OCI-LY3 (cell line): ENCODE results near the gene MAX.

Experiments used
- H2AFZ ChIP-seq: fragments of 200-600, 300-600 bp; shearing (Covaris generic); 2 replicates; pipeline ENCODE4 v1.6.0; 2014; ENCODE audit warnings: antibody characterized with exemption, low read depth, low read length
- H3K27ac ChIP-seq: fragments of 200-600, 300-600 bp; sonication (generic); 2 replicates; pipeline ENCODE4 v1.5.1; 2014; ENCODE audit warnings: mild to moderate bottlenecking, low read length, moderate library complexity, mixed read lengths
- H3K27me3 ChIP-seq: fragments of 200-600, 300-600 bp; sonication (generic); 2 replicates; pipeline ENCODE4 v1.6.1; 2014; ENCODE audit warnings: low read depth, low read length, mixed read lengths
- H3K36me3 ChIP-seq: fragments of 200-600, 300-600 bp; sonication (generic); replicated peaks from 2 replicates; pipeline ENCODE3; 2014; ENCODE audit warnings: low read depth, low read length, mixed read lengths
- H3K4me1 ChIP-seq: fragments of 300-600, 200-600 bp; sonication (generic); 2 replicates; pipeline ENCODE4 v1.6.1; 2014; ENCODE audit warnings: low read length, mixed read lengths
- H3K4me2 ChIP-seq: fragments of 200-600, 300-600 bp; sonication (generic); 2 replicates; pipeline ENCODE4 v1.6.1; 2014; ENCODE audit warnings: low read length, mixed read lengths
- H3K4me3 ChIP-seq: fragments of 300-600, 200-600 bp; sonication (generic); 2 replicates; pipeline ENCODE4 v1.5.1; 2014; ENCODE audit warnings: antibody characterized with exemption, mild to moderate bottlenecking, low read length, moderate library complexity
- H3K79me2 ChIP-seq: fragments of 300-600, 200-600 bp; shearing (Covaris generic); 2 replicates; pipeline ENCODE4 v1.6.1; 2014; ENCODE audit warnings: mild to moderate bottlenecking, low read length, mixed read lengths
- H3K9ac ChIP-seq: fragments of 300-600, 200-600 bp; shearing (Covaris generic); 2 replicates; pipeline ENCODE4 v1.6.0; 2014; ENCODE audit warnings: mild to moderate bottlenecking, low read length, moderate library complexity
- H3K9me3 ChIP-seq: fragments of 200-600, 300-600 bp; shearing (Covaris generic); 2 replicates; pipeline ENCODE4 v1.6.1; 2014; ENCODE audit warnings: low read length, mixed read lengths; ENCODE audit not compliant: insufficient read depth
- H4K20me1 ChIP-seq: fragments of 200-600, 300-600 bp; sonication (generic); 2 replicates; pipeline ENCODE4 v1.6.1; 2016; ENCODE audit warnings: low read length, mixed read lengths; ENCODE audit not compliant: insufficient read depth
- CTCF ChIP-seq: fragments of 200-600, 300-600 bp; sonication (generic); IDR thresholded peaks from 2 replicates; pipeline ENCODE4 v1.5.1; 2014; ENCODE audit warnings: antibody characterized with exemption, low read length, low read depth
- EZH2phosphoT487 ChIP-seq: fragments of 200-600 bp; shearing (Covaris generic); IDR thresholded peaks from 2 replicates; pipeline ENCODE4 v1.6.1; 2018; ENCODE audit warnings: antibody characterized with exemption, mixed run types, low read depth

MAX gene, protein sequence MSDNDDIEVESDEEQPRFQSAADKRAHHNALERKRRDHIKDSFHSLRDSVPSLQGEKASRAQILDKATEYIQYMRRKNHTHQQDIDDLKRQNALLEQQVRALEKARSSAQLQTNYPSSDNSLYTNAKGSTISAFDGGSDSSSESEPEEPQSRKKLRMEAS

DNA sequence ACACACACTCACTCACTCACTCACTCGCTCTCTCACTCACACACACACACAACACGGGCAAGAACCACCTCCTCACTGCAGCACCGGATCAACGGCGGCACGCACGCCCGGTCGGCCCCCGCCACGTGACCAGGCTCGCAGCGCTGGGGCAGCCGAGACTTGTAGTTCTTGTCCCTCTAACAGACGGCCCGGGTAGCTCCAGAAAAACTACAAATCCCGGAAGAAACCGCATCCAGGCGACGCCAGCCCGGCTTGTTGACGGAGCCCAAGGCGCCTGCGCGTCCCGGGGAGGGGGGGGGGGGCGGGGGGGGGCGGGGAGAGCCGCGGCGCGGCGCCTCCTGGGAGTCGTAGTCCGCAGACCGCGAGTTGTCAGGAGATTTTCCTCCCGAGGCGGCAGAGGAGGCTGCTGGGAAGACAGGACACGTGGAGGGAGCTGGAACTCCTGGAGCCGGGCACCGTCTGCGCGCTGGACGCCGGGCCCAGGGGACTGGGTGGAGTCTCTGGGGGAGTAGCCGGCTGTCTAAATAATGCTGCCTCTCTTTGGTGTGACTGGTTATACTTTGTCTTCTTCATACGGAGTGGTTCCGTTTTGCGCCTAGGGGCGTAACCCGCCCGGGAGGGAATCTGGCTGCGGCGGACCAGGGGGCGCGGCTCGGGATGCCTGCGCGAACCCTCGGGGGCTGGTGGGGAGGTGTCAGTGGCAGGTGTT, at the start of gene MAX:
TSS of gene MAX (minus strand) at position 77 of the 709 bp plus-strand sequence. CDS start 178 bp downstream, outside the sequence.
- peaks cover 6% of the 10 kb centered on the region; the same call in 1 of the 2 replicates for H3K27me3 ChIP-seq
- H3K4me2 ChIP-seq, result peak within 1 kb of the TSS; percentile 93
- H3K79me2 ChIP-seq, result peaks cover 22% of the 10 kb centered on the region
- peak within 1 kb of the TSS; percentile 69 for H3K9ac ChIP-seq
- H3K4me3 ChIP-seq, result peak within 1 kb of the TSS; percentile 84
- no peaks in the 10 kb centered on the region for H4K20me1 ChIP-seq
- peak within 1 kb of the TSS; percentile 10 for H3K27ac ChIP-seq
- H2AFZ ChIP-seq, result peak within 1 kb of the TSS; percentile 80
- peaks cover 5% of the 10 kb centered on the region for H3K36me3 ChIP-seq
- H3K9me3 ChIP-seq, result no peaks in the 10 kb centered on the region
- no peak for TF ChIP-seq CTCF
- no peak for TF ChIP-seq EZH2phosphoT487
- peaks cover 19% of the 10 kb centered on the region for H3K4me1 ChIP-seq

DNA sequence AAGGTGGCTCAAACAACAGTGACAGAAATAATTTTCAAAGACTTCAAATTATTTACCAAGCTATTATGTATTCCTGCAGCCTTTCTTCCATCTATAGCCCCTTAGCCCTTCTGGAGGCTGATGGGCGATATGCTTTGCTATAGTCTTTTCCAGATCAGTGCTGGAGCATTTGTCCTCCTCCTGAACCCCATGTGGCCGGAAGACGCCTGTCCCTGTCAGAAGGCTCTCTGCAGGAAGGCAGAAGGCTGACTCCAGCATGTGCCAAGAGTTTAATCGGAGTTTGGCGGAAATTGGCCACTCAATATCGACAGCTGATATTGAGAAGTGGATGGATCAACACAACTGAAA, 49.3 kb upstream of the MAX start:
- no peaks in the 10 kb centered on the region for H4K20me1 ChIP-seq
- peaks cover 67% of the 10 kb centered on the region for H3K27me3 ChIP-seq
- no peaks in the 10 kb centered on the region for H3K79me2 ChIP-seq
- H3K9ac ChIP-seq, result no peak overlapping the region
- no peak for TF ChIP-seq EZH2phosphoT487
- no peak for TF ChIP-seq CTCF
- H3K9me3 ChIP-seq, result no peaks in the 10 kb centered on the region
- no peak overlapping the region for H2AFZ ChIP-seq
- no peak overlapping the region for H3K4me3 ChIP-seq
- no peak overlapping the region for H3K4me2 ChIP-seq
- H3K36me3 ChIP-seq, result no peaks in the 10 kb centered on the region
- no peak overlapping the region for H3K27ac ChIP-seq
- peaks cover 11% of the 10 kb centered on the region for H3K4me1 ChIP-seq

GRCh38 chr14:65150898-65151608, 48.7 kb upstream of the MAX start:
- Histone ChIP-seq H4K20me1 (no peaks in the 10 kb centered on the region), H3K9ac (no peak overlapping the region), H3K4me1 (peaks cover 6% of the 10 kb centered on the region), H3K27me3 (peaks cover 67% of the 10 kb centered on the region), H3K9me3 (no peaks in the 10 kb centered on the region), H3K36me3 (no peaks in the 10 kb centered on the region), H3K4me3 (no peak overlapping the region), H3K27ac (no peak overlapping the region), H3K4me2 (no peak overlapping the region), H3K79me2 (no peaks in the 10 kb centered on the region), H2AFZ (no peak overlapping the region)
- TF ChIP-seq CTCF, result no peak
- no peak for TF ChIP-seq EZH2phosphoT487

DNA sequence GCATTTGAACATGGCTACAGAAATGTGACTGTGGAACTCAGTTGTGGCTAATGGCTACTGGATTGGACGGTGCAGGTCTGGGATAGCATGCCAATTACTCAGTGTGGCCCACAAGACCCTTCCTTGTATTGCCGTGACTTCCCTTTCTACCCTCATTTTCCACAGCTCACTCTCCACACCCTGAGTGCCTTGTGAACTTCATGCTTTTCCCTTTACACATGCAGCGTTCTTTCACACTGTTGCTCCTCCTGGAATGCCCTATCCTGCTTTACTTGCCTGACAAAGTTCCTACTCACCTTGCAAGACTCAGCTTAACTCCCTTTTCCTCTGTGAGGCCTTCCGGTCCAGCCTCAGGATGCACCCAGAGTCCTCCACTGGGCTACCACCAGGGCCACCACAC, 46.8 kb upstream of the MAX start:
- Histone ChIP-seq H3K27me3 (peaks cover 68% of the 10 kb centered on the region), H3K9ac (no peak overlapping the region), H3K4me1 (no peaks in the 10 kb centered on the region), H4K20me1 (no peaks in the 10 kb centered on the region), H3K79me2 (no peaks in the 10 kb centered on the region), H3K27ac (no peak overlapping the region), H3K9me3 (no peaks in the 10 kb centered on the region), H3K36me3 (no peaks in the 10 kb centered on the region), H3K4me3 (no peak overlapping the region), H2AFZ (no peak overlapping the region), H3K4me2 (no peak overlapping the region)
- TF ChIP-seq EZH2phosphoT487, result no peak
- no peak for TF ChIP-seq CTCF
